ENCODE measurements around the gene BMS1. TPM values are rescaled to one million over a fixed set of nuclear protein-coding genes. Genes with fewer than 3 reads are reported as not detected.

Gene BMS1
- total and polyA plus RNA-seq, 2 of the 13 experiments (the other 11 are each of a cell fraction or from before 2014, with no cell fraction given), result 3.9 to 25.2 TPM

DNA sequence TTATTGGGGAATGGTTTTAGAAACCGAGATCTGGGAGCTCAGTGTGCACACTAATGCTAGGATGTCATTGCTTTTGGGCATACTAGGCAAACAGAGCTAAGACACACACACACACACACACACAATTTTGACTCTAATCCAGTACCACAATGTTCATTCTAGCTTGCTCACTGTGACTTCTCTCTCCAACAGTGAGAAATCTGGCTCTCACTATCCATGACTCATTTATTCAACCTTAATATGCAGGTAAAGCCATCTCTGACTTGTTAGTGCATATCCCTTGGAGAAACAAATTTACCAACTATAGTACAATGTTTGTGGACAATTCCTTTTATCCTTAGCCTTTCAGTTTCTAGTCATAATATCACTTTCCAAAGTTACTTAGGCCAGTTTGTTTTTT is 5.9 kb upstream of the BMS1 start:
- no peak overlapping the region for H3K9ac ChIP-seq (ENCODE audit: insufficient read depth, low read depth, low read length)
- H3K79me2 ChIP-seq (ENCODE audit: insufficient read depth, low read length), result no peaks in the 10 kb centered on the region
- no peak for TF ChIP-seq ZNF552 (CRISPR knock-in tag; IDR thresholded peaks at IDR 0.05; ENCODE audit: borderline replicate concordance)
- TF ChIP-seq ZSCAN20 (CRISPR knock-in tag; IDR thresholded peaks at IDR 0.05; ENCODE audit: borderline replicate concordance), result no peak
- TF ChIP-seq FOXK2 (IDR thresholded peaks at IDR 0.05), result no peak
- no peak for TF ChIP-seq PAX8 (CRISPR knock-in tag; IDR thresholded peaks at IDR 0.05; ENCODE audit: borderline replicate concordance)
- TF ChIP-seq, protein P1, sequence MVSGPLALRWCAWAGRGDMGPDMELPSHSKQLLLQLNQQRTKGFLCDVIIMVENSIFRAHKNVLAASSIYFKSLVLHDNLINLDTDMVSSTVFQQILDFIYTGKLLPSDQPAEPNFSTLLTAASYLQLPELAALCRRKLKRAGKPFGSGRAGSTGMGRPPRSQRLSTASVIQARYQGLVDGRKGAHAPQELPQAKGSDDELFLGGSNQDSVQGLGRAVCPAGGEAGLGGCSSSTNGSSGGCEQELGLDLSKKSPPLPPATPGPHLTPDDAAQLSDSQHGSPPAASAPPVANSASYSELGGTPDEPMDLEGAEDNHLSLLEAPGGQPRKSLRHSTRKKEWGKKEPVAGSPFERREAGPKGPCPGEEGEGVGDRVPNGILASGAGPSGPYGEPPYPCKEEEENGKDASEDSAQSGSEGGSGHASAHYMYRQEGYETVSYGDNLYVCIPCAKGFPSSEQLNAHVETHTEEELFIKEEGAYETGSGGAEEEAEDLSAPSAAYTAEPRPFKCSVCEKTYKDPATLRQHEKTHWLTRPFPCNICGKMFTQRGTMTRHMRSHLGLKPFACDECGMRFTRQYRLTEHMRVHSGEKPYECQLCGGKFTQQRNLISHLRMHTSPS (CRISPR knock-in tag; IDR thresholded peaks at IDR 0.05; ENCODE audit: low read depth), result no peak
- TF ChIP-seq, protein P2, sequence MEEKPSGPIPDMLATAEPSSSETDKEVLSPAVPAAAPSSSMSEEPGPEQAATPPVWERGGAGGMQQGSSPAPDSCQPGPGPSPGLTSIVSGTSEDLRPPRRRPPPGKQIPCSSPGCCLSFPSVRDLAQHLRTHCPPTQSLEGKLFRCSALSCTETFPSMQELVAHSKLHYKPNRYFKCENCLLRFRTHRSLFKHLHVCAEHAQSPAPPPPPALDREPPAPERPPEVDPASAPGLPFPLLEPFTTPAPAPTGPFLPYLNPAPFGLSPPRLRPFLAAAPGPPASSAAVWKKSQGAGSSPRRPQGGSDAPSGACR (CRISPR knock-in tag; IDR thresholded peaks at IDR 0.05), result no peak
- no peak for TF ChIP-seq GRHL1 (CRISPR knock-in tag; conservative IDR thresholded peaks at IDR 0.05)
- no peak for TF ChIP-seq ZNF564 (CRISPR knock-in tag; IDR thresholded peaks at IDR 0.05)
- TF ChIP-seq SCMH1 (CRISPR knock-in tag; IDR thresholded peaks at IDR 0.05; ENCODE audit: borderline replicate concordance), result no peak
- no peak for TF ChIP-seq RXRA (CRISPR knock-in tag; IDR thresholded peaks at IDR 0.05)
- no peak overlapping the region for H3K4me2 ChIP-seq (ENCODE audit: low read depth, low read length)
- FAIRE-seq (no peak), DNase-seq (ENCODE audit: low spot score) (no peak), ATAC-seq (no peak)
- CTCF ChIA-PET (ENCODE audit: low intra/inter-chr PET ratio, low total read pairs), result no interaction called here
- H3K4me1 ChIP-seq (ENCODE audit: insufficient read depth, low read length), result peaks cover 4% of the 10 kb centered on the region
- H3K27ac ChIP-seq (ENCODE audit: extremely low read length, insufficient read depth, low read length), result no peak overlapping the region
- H3K27me3 ChIP-seq (ENCODE audit: control insufficient read depth in 1 of 2, insufficient read depth in 2 of 2, low read length in 2 of 2), result no peaks in the 10 kb centered on the region; a peak in 1 of 5 replicates
- no peaks in the 10 kb centered on the region for H3K36me3 ChIP-seq (replicated peaks in 1 of 2; ENCODE audit: control insufficient read depth in 1 of 2, insufficient read depth in 2 of 2, low read length in 2 of 2)
- WGBS (ENCODE audit: low lambda C conversion rate), result 0% methylated on average over 1 of the region's 1 CpG
- POLR2A ChIA-PET, result no interaction called here
- H3K9me3 ChIP-seq (ENCODE audit: low read length), result no peaks in the 10 kb centered on the region
- in situ Hi-C loops (cut with HindIII; ENCODE audit: extremely low pct_ligation_motif_present, low pct_unique_long_range_greater_than_20kb) (no loop called here), intact Hi-C loops (cut with micrococcal nuclease; ENCODE audit: unreplicated experiment) (no loop called here)
- H4K20me1 ChIP-seq (ENCODE audit: insufficient read depth, low read length), result no peaks in the 10 kb centered on the region
- no peak overlapping the region for H3K4me3 ChIP-seq (replicated peaks in 1 of 3; ENCODE audit: insufficient read depth in 1 of 3, low read depth in 2 of 3, low read length in 3 of 3)
- no TSS peak for BruUV-seq (replicated peaks)
- no peak overlapping the region for H2AFZ ChIP-seq (ENCODE audit: low read length)
